GM18868 (cell line): ENCODE results near the gene EDDM13.
"Not testable (repeated sequence)": the region's sequence is repeated elsewhere in the genome, so short reads cannot be mapped to it uniquely, and the experiment has no call there.

ENCODE experiments used
- ATAC-seq: cut with Tn5 transposase; IDR thresholded peaks from one replicate; pipeline ENCODE4 v1.9.1; 2021; ENCODE audit warnings: mild to moderate bottlenecking, moderate library complexity; ENCODE audit not compliant: unreplicated experiment

The EDDM13 gene

GRCh38 chr19:56319991-56320390 is 47.4 kb downstream of the EDDM13 start:
- no peak for ATAC-seq

- no peak for ATAC-seq
These were observed 48.9 kb downstream of the EDDM13 start for GRCh38 chr19:56321254-56321988.

GRCh38 chr19:56321989-56322440 is 49.5 kb downstream of the EDDM13 start:
- ATAC-seq = no peak

- no peak for ATAC-seq
These were observed 51.9 kb downstream of the EDDM13 start for GRCh38 chr19:56324436-56324835.

- ATAC-seq = no peak
These were observed 60.1 kb downstream of the EDDM13 start for GRCh38 chr19:56332695-56333094.

- no peak for ATAC-seq
These were observed 61.0 kb downstream of the EDDM13 start for GRCh38 chr19:56333506-56333905.

GRCh38 chr19:56335371-56335770 is 62.8 kb downstream of the EDDM13 start:
- not testable (repeated sequence) for ATAC-seq

- ATAC-seq = not testable (repeated sequence)
These were observed 64.5 kb downstream of the EDDM13 start for GRCh38 chr19:56337077-56337476.

GRCh38 chr19:56339031-56339430 is 66.5 kb downstream of the EDDM13 start:
- not testable (repeated sequence) for ATAC-seq

- ATAC-seq = no peak
These were observed 69.4 kb downstream of the EDDM13 start for GRCh38 chr19:56341948-56342347.

GRCh38 chr19:56347163-56347778 is 74.7 kb downstream of the EDDM13 start:
- ATAC-seq = no peak

GRCh38 chr19:56348289-56348877 is 75.8 kb downstream of the EDDM13 start:
- ATAC-seq = no peak

GRCh38 chr19:56350416-56351045 is 78.0 kb downstream of the EDDM13 start:
- ATAC-seq = no peak

GRCh38 chr19:56351208-56351607 is 78.7 kb downstream of the EDDM13 start:
- ATAC-seq = no peak

- ATAC-seq = no peak
These were observed 83.0 kb downstream of the EDDM13 start for GRCh38 chr19:56355517-56355916.

GRCh38 chr19:56356944-56357343 is 84.4 kb downstream of the EDDM13 start:
- no peak for ATAC-seq
